ENCODE data around the gene ACSM6. TPM values are rescaled to one million over a fixed set of nuclear protein-coding genes. Genes with fewer than 3 reads are reported as not detected.
"Not testable (repeated sequence)": the region's sequence is repeated elsewhere in the genome, so short reads cannot be mapped to it uniquely, and the experiment has no call there.

The ACSM6 gene
- total RNA-seq, 2 donors from 2014 or later, result not detected

DNA sequence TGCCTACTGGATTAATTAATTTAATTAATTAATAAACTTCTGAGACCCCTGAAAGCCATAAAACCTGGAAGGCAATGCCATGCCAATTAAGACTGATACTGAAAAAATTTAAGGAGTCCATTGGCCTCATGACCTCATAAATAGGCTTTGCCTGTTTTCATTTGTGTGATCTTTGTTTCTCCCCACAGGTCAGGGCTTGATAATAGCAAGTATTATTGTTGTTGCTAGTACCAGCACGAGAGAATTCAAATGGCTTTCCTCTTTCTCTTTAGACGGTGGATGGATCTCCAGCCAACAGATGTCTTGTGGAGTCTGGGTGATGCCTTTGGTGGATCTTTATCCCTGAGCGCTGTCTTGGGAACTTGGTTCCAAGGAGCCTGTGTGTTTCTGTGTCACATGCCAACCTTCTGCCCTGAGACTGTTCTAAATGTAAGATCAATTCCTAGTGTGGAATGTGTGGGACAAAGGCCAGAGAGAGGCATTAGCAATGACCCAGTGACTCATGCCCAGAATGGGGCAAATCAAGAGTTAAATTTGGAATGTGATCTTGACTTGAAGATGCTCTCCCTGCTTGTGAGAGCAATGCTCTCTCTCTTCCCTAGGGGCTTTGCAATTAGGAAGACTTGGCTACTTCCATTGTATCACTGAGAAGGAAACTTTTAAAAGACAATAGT, 17.7 kb downstream of the ACSM6 start:
- DNase-seq (no peak), ATAC-seq (no peak)
- intact Hi-C loops (cut with DNase I, micrococcal nuclease), result no loop called here

DNA sequence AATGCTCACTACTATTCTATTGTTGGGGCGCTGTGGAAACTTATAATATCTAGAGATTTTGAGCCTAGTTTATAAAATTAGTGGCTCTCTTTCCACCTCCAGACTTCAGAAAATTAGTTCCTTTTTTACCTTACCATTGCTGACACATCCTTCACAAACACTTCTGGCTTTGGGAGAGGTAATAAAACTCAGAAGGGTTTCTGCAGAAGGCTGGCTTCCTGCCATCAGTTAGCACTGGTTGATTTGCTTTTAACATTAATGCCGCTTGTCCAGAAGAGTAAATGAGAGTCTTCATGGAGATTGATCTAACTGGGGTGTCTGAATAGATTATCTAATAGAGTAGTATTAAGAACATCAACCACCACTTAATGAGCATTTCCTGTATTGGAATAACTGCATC, 20.3 kb downstream of the ACSM6 start:
- ATAC-seq, result no peak
- DNase-seq, result no peak
- intact Hi-C loops (cut with DNase I, micrococcal nuclease), result no loop called here

DNA sequence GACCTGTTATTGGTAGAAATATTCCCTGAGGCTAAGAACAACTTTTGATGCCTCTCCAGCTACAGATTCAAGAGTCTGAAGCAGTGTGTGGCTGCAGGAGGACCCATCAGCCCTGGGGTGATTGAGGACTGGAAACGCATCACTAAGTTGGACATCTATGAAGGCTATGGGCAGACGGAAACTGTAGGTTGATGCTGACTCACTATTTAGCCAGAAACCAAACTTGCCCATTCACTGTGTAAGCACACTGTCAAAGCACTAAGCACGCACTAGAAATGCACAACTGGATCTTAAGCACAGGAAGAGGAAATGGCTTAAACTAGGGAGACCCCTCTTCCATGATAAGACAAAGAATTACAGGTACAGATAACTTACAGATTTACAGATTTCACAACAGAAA, 20.8 kb downstream of the ACSM6 start:
- DNase-seq, result no peak
- no peak for ATAC-seq
- intact Hi-C loops (cut with DNase I, micrococcal nuclease), result no loop called here

DNA sequence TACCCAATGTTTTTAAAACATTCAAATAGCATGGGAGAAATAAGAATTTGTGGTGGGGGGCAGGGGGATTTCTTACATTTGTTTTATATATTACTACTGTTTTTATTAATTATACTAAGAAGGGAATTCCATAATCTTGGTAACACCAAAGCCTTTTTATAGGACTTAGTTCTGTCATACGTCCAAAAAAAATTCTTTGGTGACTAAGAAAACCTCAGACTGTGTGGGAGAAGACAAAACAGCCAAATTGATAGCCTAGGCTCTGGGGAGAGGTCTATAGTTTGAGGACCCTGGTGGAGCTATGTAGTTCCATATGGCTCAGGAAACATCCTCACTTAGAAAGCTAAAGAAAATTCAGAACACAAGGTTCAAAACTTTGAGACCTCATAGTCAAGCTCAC, 23.4 kb downstream of the ACSM6 start:
- DNase-seq (no peak), ATAC-seq (no peak)
- intact Hi-C loops (cut with DNase I, micrococcal nuclease), result no loop called here

DNA sequence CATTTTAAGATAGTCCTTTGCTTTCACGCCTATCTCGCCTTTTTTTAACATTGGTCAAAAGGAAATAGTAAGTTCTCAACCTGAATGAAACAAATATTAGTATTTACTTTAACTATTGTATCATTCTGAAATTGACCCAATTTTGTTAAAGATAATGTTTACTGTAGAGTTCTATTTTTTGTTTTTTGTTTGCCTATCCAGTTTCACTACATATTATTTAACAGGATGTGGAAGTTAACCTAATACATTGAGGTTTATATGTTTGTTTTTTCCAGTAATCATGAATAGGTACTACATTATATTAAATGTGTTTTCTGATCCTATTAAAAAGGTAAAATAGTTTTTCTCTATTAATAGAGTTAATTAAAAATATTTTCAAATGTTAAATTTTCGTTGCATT, 26.5 kb downstream of the ACSM6 start:
- intact Hi-C loops (cut with DNase I, micrococcal nuclease), result no loop called here
- DNase-seq (no peak), ATAC-seq (no peak)

DNA sequence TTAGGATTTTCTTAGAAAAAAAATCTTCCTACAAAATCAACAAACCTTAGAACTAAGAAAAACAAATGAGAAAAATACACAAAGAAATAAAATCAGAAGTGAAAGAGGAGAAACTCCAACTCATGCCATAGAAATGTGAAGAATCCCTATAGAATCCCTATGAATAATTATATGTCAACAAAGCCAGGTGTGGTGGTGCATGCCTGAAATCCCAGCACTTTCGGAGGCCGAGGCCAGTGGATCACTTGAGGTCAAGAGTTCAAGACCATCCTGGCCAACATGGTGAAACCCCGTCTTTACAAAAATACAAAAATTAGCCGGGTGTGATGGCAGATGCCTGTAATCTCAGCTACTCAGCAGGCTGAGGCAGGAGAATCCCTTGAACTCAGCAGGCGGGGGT, 27.1 kb downstream of the ACSM6 start:
- ATAC-seq, result no peak
- no peak for DNase-seq
- intact Hi-C loops (cut with DNase I, micrococcal nuclease), result no loop called here

DNA sequence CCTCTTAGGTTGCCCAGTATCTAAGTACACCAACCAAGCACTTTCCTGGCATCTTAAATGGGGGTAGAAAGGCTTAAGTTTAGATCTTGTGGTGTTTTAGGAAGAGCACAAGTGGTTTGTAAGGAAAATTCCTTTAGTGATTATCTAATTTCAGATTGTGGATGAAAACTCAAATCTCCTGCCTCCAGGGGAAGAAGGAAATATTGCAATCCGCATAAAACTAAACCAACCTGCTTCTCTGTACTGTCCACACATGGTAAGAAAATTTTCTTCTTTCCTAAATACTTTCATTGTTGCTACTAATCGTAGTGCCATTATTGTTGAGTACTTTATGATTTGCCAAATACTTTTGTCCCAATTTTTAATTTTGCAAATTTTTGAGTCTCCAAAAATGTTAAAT, 31.1 kb downstream of the ACSM6 start:
- no peak for ATAC-seq
- no peak for DNase-seq
- intact Hi-C loops (cut with DNase I, micrococcal nuclease), result no loop called here

DNA sequence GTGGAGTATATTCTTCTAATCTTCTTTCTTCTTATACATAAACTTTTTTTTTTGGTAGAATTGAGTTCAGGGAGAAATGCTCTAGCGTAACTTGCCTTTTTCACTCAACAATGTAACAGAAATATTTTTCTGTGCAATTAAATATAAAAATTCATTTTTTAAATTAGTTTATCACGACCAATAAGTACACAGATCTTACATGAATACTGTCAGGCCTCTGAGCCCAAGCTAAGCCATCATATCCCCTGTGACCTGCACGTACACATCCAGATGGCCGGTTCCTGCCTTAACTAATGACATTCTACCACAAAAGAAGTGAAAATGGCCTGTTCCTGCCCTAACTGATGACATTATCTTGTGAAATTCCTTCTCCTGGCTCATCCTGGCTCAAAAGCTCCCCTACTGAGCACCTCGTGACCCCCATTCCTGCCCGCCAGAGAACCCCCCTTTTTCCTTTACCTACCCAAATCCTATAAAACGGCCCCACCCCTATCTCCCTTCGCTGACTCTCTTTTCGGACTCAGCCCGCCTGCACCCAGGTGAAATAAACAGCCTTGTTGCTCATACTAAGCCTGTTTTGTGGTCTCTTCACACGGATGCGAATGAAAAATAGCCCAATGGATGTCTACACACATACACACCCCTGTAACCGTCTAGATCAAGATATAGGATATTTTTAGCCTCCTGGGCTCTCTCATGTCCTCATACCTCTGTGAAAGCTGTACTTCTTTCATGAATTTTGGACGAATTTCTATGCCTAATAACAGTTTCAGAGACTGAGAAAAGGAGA, 35.1 kb downstream of the ACSM6 start:
- ATAC-seq; DNase-seq; intact Hi-C loops (cut with DNase I, micrococcal nuclease): not testable (repeated sequence)

DNA sequence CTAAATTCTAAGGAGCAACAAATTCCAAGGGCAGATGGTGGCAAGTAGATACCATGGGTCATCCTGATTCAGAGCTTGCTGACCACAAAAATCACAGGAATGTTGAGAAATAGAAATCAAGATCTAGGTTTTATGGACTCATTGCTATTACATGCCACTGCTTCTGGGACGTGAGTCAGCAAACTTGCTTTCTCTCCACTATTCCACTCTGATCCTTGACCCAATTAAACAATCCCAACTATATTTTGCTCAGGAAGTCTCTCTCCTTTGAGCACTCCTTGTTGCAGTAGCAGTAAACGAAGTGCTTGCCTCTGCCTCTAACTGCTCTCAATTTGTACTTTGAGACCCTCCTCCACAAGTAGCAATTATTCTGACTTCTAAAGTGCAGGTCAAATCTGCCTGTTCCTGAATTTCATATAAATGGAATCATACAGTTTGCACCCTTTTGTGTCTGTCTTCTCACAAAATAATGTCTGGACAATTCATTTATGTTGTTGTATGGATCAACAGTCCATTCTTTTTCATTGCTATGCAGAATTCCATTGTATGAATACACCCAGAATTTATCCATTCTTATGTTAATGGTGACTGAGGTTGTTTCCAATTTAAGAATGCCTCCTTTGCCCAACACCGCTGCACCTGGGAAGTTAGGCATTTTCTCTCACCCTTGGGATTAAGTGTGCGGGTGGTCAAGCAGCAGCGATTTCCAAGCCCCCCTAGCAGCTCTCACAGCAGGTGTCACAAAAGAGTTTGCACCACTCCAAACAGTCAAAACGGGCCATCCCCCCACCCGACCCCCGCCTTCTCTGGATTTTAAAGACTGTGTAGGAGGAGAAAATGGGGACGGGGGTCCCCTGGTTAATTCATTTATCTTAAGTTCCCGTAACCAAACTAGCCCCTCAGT, 35.9 kb downstream of the ACSM6 start:
- intact Hi-C loops (cut with DNase I, micrococcal nuclease), result no loop called here
- DNase-seq, result no peak
- ATAC-seq, result peak; percentile 23

DNA sequence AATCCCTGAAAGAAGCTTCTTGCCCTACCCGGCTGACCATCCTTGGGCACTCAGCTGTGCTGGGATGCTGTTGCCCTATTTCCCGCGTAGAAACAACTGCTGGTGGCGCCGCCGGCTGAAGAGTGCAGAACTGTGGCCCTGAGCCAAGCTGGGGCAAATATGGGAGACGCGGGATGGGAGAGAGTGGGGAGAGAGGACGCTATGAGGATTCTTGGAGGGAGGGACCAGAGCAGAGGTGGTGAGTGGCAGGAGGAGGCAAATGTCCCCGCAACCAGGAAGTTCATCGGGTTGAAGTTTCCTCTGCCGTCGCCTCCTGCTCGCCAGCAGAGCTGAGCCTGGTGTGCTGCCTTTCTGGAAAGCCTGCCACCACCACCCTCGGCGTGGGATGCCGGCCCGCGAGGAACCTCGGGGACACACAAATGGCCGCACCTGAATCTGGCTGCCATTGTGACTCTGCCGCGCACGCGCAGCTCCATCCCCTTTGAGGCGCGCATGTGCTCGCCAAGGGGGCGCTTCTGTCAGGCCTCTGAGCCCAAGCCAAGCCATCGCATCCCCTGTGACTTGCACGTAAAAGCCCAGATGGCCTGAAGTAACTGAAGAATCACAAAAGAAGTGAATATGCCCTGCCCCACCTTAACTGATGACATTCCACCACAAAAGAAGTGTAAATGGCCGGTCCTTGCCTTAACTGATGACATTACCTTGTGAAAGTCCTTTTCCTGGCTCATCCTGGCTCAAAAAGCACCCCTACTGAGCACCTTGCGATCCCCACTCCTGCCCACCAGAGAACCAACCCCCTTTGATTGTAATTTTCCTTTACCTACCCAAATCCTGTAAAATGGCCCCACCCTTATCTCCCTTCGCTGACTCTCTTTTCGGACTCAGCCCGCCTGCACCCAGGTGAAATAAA, 36.9 kb downstream of the ACSM6 start:
- intact Hi-C loops (cut with DNase I, micrococcal nuclease), result not testable (repeated sequence)
- peak; percentile 51 for ATAC-seq

DNA sequence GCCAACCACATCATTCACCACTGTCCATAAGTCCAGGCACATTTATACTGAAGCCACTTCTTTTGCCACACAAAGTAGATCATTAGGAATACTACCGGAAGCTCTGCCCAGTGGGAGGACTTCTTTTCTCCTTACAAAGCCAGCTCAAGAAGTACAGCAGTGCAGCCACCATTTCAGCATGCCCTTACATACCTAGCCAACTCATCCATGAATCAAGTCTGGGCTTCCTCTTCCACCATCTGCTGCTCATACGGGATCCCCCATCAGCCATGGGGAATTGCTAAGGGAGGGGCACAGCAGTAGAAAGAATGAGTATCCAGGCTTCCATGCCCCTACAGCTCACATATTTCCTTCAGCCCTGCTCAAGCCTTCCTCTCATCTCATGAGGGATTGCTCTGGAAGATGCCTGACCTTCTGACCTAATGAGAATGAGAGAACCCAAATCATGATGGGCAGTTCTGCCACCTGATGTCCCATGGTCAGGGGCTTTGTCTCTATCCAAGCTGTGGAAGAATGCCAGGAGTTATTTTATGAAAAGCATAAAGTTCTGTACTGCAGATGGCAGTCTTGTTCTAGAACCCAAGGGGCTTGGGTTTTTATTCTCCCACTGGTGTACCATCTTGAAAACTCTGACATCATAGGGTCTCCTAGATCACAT, 39.5 kb downstream of the ACSM6 start:
- no peak for ATAC-seq

More for the DNA sequence above, 36.9 kb downstream of the ACSM6 start:
- peak in 1 of 2 donors; percentile 50 for DNase-seq

DNA sequence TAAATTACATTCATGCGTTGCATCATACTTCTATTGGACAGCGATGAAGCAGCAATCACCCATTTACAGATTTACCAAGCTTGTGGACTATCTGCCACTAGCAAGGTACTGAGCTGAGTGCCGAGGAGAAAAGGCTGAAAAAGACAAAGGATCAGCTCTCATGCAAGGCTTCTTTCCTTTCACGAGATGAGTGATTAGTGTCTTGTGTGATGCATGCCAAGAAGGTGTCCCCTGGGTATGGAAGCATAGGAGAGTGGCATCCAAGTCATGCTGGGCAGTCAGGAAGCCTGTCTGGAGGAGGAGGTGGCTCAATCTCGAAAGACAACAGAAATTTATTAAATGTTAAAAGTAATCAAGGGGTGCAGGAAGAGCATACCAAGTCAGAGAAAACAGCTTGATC, 40.9 kb downstream of the ACSM6 start:
- no peak for ATAC-seq
- no peak for DNase-seq
- intact Hi-C loops (cut with DNase I, micrococcal nuclease), result no loop called here

More for the DNA sequence above, 39.5 kb downstream of the ACSM6 start:
- intact Hi-C loops (cut with DNase I, micrococcal nuclease), result no loop called here
- DNase-seq, result no peak

DNA sequence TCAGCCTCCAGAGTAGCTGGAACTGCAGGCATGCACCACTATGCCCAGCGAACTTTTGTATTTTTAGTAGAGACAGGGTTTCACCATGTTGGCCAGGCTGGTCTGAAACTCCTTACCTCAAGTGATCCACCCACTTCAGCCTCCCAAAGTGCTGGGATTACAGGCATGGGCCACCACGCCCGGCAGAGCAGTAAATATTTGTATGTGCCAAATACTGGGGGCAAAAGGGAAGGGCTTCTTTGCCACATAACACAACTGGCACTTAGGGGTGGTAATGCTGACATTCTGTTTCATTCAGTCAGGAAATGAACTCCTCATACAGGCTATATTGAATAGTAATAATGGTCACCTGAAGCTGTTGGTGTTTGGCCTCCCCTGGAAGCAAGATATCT, 41.6 kb downstream of the ACSM6 start:
- DNase-seq, result no peak
- no peak for ATAC-seq
- intact Hi-C loops (cut with DNase I, micrococcal nuclease), result no loop called here

DNA sequence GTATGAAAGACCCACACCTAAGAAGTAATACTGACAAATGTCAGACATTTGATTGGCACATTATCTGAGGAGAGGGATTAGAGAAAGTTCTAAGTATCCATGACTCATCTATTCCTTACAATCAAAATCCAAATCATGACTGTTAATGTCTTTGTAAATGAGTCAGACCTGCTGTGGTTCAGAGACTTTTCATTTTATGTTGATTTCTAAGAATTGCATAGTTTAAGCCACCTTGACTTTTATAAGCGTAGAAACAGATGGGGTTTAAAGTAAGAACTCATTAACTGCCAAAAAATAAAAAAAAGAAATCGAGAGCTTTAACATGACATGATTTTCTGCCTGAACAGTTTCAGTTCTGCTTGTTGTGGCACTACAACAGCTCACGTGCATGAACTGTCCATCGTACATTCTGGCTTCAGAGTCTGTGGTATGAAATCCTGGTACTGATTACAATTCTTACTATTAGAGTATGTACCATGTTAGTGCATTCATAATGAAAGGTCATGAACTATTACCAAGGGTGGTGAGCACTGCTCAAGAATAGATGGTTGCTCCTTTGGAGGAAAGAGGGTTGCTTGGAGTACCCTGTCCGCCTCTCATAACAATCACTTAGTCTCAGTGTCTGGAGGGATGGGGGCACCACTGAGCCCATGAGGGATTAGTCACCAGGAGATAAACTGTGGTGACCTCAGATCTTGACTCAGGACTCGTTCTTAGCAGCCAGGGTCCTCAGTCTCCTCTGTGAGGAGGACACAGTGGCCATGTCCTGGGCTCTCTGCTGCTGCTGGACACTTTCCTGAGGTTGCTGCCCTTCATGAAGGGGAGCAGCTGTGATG, 42.2 kb downstream of the ACSM6 start:
- ATAC-seq, result no peak

DNA sequence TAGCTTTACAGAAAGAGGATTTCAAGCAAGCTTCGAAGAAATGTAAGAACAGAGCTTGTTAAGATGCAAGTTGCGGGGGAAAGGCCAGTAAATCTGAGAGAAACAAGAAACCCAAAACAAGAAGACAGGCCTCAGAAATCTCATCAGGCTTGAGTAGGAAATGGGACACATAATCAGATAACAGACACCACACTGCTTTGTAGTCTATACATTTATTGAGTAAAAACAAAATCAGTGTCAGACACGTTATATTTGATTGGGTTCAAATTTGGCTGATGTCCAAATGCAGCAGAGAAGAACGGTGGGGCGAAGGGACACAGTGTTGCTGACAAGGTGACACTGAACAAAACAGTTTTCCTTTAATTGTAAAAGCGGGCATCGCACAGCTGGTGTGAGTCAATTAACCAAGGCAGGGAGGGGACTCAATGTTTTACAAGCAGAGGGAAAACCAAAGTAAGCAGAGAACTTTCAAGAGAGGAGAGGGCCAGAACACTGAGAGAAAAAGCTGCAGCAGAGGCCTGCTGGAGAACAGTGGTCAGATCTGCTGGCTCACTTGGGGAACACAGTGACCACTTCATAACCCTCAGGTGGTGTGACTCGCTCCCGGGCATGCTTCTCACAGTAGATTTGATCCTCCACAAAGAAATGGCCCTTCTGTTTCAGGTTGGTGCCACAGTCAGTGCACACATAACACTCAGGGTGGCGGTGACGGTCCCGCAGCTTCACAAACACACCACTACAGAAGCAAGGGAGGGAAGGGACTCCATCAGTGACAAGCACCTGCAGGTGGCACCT, 43.5 kb downstream of the ACSM6 start:
- DNase-seq (no peak), ATAC-seq (peak; percentile 41)

More for the DNA sequence above, 42.2 kb downstream of the ACSM6 start:
- no peak for DNase-seq
- intact Hi-C loops (cut with DNase I, micrococcal nuclease), result no loop called here

DNA sequence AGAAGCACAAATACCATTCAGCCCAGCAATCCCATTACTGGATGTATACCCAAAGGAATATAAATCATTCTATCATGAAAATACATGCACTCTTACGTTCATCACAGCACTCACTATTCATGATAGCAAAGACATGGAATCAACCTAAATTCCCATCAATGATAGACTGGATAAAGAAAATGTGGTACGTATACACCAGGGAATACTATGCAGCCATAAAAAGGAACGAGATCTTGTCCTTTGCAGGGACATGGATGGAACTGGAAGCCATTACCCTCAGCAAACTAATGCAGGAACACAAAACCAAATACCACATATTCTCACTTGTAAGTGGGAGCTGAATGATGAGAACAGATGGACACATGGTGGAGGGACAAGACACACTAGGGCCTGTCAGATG, 46.1 kb downstream of the ACSM6 start:
- ATAC-seq, DNase-seq: not testable (repeated sequence)
- intact Hi-C loops (cut with DNase I, micrococcal nuclease), result loop anchor here in 1 of 2 donors (10.0 kb wide), 1 partner anchor 125 kb away; no protein-coding TSS in a partner anchor

More for the DNA sequence above, 43.5 kb downstream of the ACSM6 start:
- intact Hi-C loops (cut with DNase I, micrococcal nuclease), result no loop called here
